ENCODE data around the gene KCNQ1OT1.

Gene KCNQ1OT1

GRCh38 chr11:2686360-2687222, 13.2 kb downstream of the KCNQ1OT1 start:
- DNase-seq = no peak
- H3K9me3 ChIP-seq (ENCODE audit: control insufficient read depth, low read length) = no peaks in the 10 kb centered on the region

DNA sequence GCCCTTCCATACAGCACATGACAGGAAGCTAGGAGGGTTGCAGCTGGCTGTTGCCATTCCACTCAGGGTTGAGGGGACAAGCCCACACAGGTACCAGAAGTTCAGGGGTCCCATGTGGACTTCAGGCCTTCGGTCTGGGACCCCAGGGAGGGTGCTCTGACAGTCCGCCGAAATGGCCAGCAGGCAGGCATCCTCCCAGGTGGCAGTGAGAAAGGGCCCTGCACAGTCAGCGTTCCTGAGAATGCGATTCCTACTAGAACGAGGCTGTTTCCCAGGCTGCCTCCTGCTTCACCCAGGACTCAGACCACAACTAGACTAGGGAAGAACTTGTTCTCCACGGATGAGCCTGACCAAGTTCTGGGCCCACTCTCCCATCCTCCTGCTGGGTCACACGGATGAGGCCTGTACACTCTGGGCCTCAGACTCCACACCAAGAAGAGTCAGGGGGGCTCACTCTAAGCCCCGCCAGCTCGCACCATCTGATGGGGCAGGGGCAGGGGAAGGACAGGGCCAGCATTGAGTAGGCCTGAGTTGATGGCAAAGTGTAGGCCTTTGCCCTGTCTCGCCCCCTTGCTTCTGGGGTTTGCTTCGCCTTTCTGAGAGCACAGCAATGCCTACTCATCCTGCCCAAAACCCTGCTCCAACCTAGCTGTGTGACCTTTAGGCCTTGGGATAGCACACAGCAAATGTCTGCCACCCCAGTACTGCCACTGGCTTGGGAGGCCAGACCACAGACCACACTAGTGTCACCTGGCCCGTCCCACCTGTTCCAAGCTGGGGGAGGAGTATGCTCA, 14.0 kb downstream of the KCNQ1OT1 start:
- no peak overlapping the region for H2BK15ac ChIP-seq (ENCODE audit: low read depth, poor library complexity, severe bottlenecking)
- H2BK5ac ChIP-seq (ENCODE audit: low read depth, low read length, poor library complexity, severe bottlenecking) = no peak overlapping the region
- H4K91ac ChIP-seq (ENCODE audit: low read length) = no peak overlapping the region
- no peak overlapping the region for H3K14ac ChIP-seq (ENCODE audit: low read length in 2 of 2)
- no peak overlapping the region for H3K4me3 ChIP-seq (ENCODE audit: insufficient read depth in 1 of 2, low read depth in 1 of 2, low read length in 2 of 2)
- no peak overlapping the region for H3K4ac ChIP-seq (ENCODE audit: low read depth in 1 of 2, low read length in 2 of 2)
- no peak overlapping the region for H3K18ac ChIP-seq (ENCODE audit: low read depth in 1 of 2, low read length in 2 of 2)
- no peak for DNase-seq
- H3K9me3 ChIP-seq (ENCODE audit: control insufficient read depth, low read length) = no peaks in the 10 kb centered on the region
- no peak overlapping the region for H2BK12ac ChIP-seq (ENCODE audit: low read length in 2 of 2)
- no peak overlapping the region for H3K4me2 ChIP-seq (ENCODE audit: low read length, poor library complexity, severe bottlenecking)
- H4K8ac ChIP-seq (ENCODE audit: low read length) = no peak overlapping the region
- no peak overlapping the region for H2AK5ac ChIP-seq (ENCODE audit: low read length, severe bottlenecking)
- 97% methylated on average over 13 of the region's 13 CpGs for WGBS
- no peak overlapping the region for H3K27ac ChIP-seq (ENCODE audit: low read length, poor library complexity, severe bottlenecking)
- H2BK120ac ChIP-seq (ENCODE audit: low read depth, low read length) = no peak overlapping the region
- H3K27me3 ChIP-seq (ENCODE audit: control insufficient read depth in 1 of 2, insufficient read depth in 1 of 2, low read length in 2 of 2) = no peaks in the 10 kb centered on the region
- H3K4me1 ChIP-seq (ENCODE audit: control insufficient read depth, insufficient read depth, low read depth, low read length) = peaks cover 61% of the 10 kb centered on the region
- no peak overlapping the region for H3K23ac ChIP-seq (ENCODE audit: low read length in 2 of 2)
- peaks cover 21 to 37% of the 10 kb centered on the region in 2 experiments for H3K36me3 ChIP-seq (ENCODE audit: control insufficient read depth in 1 of 2, insufficient read depth in 2 of 2, low read depth in 1 of 2, low read length in 2 of 2)
- no peak overlapping the region for H2AFZ ChIP-seq (ENCODE audit: low read depth, low read length)
- no peak overlapping the region for H3K9ac ChIP-seq (ENCODE audit: low read length)
- no peaks in the 10 kb centered on the region for H3K79me1 ChIP-seq (replicated peaks; ENCODE audit: low read length, poor library complexity, severe bottlenecking)

More at GRCh38 chr11:2686360-2687222, 13.2 kb downstream of the KCNQ1OT1 start:
- Histone ChIP-seq H2BK12ac (ENCODE audit: low read length in 2 of 2) (no peak overlapping the region), H2BK120ac (ENCODE audit: low read depth, low read length) (no peak overlapping the region), H4K91ac (ENCODE audit: low read length) (no peak overlapping the region), H3K79me1 (replicated peaks; ENCODE audit: low read length, poor library complexity, severe bottlenecking) (no peaks in the 10 kb centered on the region), H3K27ac (ENCODE audit: low read length, poor library complexity, severe bottlenecking) (no peak overlapping the region), H3K14ac (ENCODE audit: low read length in 2 of 2) (no peak overlapping the region), H3K4ac (ENCODE audit: low read depth in 1 of 2, low read length in 2 of 2) (no peak overlapping the region), H3K4me1 (ENCODE audit: control insufficient read depth, insufficient read depth, low read depth, low read length) (peaks cover 66% of the 10 kb centered on the region), H3K27me3 (ENCODE audit: control insufficient read depth in 1 of 2, insufficient read depth in 1 of 2, low read length in 2 of 2) (no peaks in the 10 kb centered on the region), H3K36me3 (ENCODE audit: control insufficient read depth in 1 of 2, insufficient read depth in 2 of 2, low read depth in 1 of 2, low read length in 2 of 2) (peaks cover 23 to 37% of the 10 kb centered on the region in 2 experiments), H3K23ac (ENCODE audit: low read length in 2 of 2) (no peak overlapping the region), H2AFZ (ENCODE audit: low read depth, low read length) (no peak overlapping the region), H3K18ac (ENCODE audit: low read depth in 1 of 2, low read length in 2 of 2) (no peak overlapping the region), H3K4me2 (ENCODE audit: low read length, poor library complexity, severe bottlenecking) (no peak overlapping the region), H2BK15ac (ENCODE audit: low read depth, poor library complexity, severe bottlenecking) (no peak overlapping the region), H4K8ac (ENCODE audit: low read length) (no peak overlapping the region), H3K4me3 (ENCODE audit: insufficient read depth in 1 of 2, low read depth in 1 of 2, low read length in 2 of 2) (no peak overlapping the region), H3K9ac (ENCODE audit: low read length) (no peak overlapping the region), H2AK5ac (ENCODE audit: low read length, severe bottlenecking) (no peak overlapping the region), H2BK5ac (ENCODE audit: low read depth, low read length, poor library complexity, severe bottlenecking) (no peak overlapping the region)
- WGBS = 96% methylated on average over 7 of the region's 7 CpGs

- H3K79me1 ChIP-seq (replicated peaks; ENCODE audit: low read length, poor library complexity, severe bottlenecking) = no peaks in the 10 kb centered on the region
- no peak for DNase-seq
- H3K23ac ChIP-seq (ENCODE audit: low read length in 2 of 2) = no peak overlapping the region
- no peak overlapping the region for H3K4me3 ChIP-seq (ENCODE audit: insufficient read depth in 1 of 2, low read depth in 1 of 2, low read length in 2 of 2)
- H3K27me3 ChIP-seq (ENCODE audit: control insufficient read depth in 1 of 2, insufficient read depth in 1 of 2, low read length in 2 of 2) = no peaks in the 10 kb centered on the region
- no peak overlapping the region for H2BK12ac ChIP-seq (ENCODE audit: low read length in 2 of 2)
- H2BK120ac ChIP-seq (ENCODE audit: low read depth, low read length) = no peak overlapping the region
- H3K4ac ChIP-seq (ENCODE audit: low read depth in 1 of 2, low read length in 2 of 2) = no peak overlapping the region
- no peak overlapping the region for H3K9ac ChIP-seq (ENCODE audit: low read length)
- H4K91ac ChIP-seq (ENCODE audit: low read length) = no peak overlapping the region
- 93% methylated on average over 6 of the region's 6 CpGs for WGBS
- no peak overlapping the region for H3K4me2 ChIP-seq (ENCODE audit: low read length, poor library complexity, severe bottlenecking)
- no peak overlapping the region for H2AK5ac ChIP-seq (ENCODE audit: low read length, severe bottlenecking)
- no peak overlapping the region for H2AFZ ChIP-seq (ENCODE audit: low read depth, low read length)
- H4K8ac ChIP-seq (ENCODE audit: low read length) = no peak overlapping the region
- peaks cover 17 to 36% of the 10 kb centered on the region in 2 experiments for H3K36me3 ChIP-seq (ENCODE audit: control insufficient read depth in 1 of 2, insufficient read depth in 2 of 2, low read depth in 1 of 2, low read length in 2 of 2)
- H3K4me1 ChIP-seq (ENCODE audit: control insufficient read depth, insufficient read depth, low read depth, low read length) = peaks cover 54% of the 10 kb centered on the region
- H3K14ac ChIP-seq (ENCODE audit: low read length in 2 of 2) = no peak overlapping the region
- H3K9me3 ChIP-seq (ENCODE audit: control insufficient read depth, low read length) = no peaks in the 10 kb centered on the region
- H3K27ac ChIP-seq (ENCODE audit: low read length, poor library complexity, severe bottlenecking) = no peak overlapping the region
- H2BK15ac ChIP-seq (ENCODE audit: low read depth, poor library complexity, severe bottlenecking) = no peak overlapping the region
- no peak overlapping the region for H2BK5ac ChIP-seq (ENCODE audit: low read depth, low read length, poor library complexity, severe bottlenecking)
- no peak overlapping the region for H3K18ac ChIP-seq (ENCODE audit: low read depth in 1 of 2, low read length in 2 of 2)
Observed at GRCh38 chr11:2685051-2685450, 14.7 kb downstream of the KCNQ1OT1 start.

DNA sequence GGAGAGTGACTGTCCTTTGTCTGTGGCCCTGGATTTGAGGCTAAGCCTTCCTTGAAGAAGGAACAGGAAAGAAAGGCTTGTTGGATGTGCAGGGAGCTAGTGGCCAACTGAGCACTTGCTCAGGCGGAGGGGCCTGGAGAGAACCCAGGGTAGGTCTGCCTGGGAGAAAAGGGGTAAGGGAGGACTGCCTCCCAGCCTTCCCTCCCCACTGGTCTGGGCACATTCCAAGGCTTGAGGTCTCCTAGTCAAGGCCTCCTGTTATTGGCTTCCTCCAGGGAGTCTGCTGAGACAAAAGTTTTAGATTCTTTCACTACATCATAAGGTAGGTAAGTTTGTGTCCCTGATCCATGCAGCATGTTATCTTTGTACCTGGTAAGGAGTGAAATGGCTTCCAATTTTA, 15.2 kb downstream of the KCNQ1OT1 start:
- no peak overlapping the region for H2BK120ac ChIP-seq (ENCODE audit: low read depth, low read length)
- DNase-seq = no peak
- H3K14ac ChIP-seq (ENCODE audit: low read length in 2 of 2) = no peak overlapping the region
- H2BK5ac ChIP-seq (ENCODE audit: low read depth, low read length, poor library complexity, severe bottlenecking) = no peak overlapping the region
- H3K79me1 ChIP-seq (replicated peaks; ENCODE audit: low read length, poor library complexity, severe bottlenecking) = no peaks in the 10 kb centered on the region
- peaks cover 17 to 31% of the 10 kb centered on the region in 2 experiments for H3K36me3 ChIP-seq (ENCODE audit: control insufficient read depth in 1 of 2, insufficient read depth in 2 of 2, low read depth in 1 of 2, low read length in 2 of 2)
- no peak overlapping the region for H4K91ac ChIP-seq (ENCODE audit: low read length)
- H2BK12ac ChIP-seq (ENCODE audit: low read length in 2 of 2) = no peak overlapping the region
- H3K4me2 ChIP-seq (ENCODE audit: low read length, poor library complexity, severe bottlenecking) = no peak overlapping the region
- H4K8ac ChIP-seq (ENCODE audit: low read length) = no peak overlapping the region
- no peak overlapping the region for H2BK15ac ChIP-seq (ENCODE audit: low read depth, poor library complexity, severe bottlenecking)
- no peak overlapping the region for H3K23ac ChIP-seq (ENCODE audit: low read length in 2 of 2)
- no peak overlapping the region for H3K4me3 ChIP-seq (ENCODE audit: insufficient read depth in 1 of 2, low read depth in 1 of 2, low read length in 2 of 2)
- H2AFZ ChIP-seq (ENCODE audit: low read depth, low read length) = no peak overlapping the region
- no peak overlapping the region for H2AK5ac ChIP-seq (ENCODE audit: low read length, severe bottlenecking)
- no peak overlapping the region for H3K27ac ChIP-seq (ENCODE audit: low read length, poor library complexity, severe bottlenecking)
- no CpG with 5 or more reads among the region's 1 CpG for WGBS
- H3K4me1 ChIP-seq (ENCODE audit: control insufficient read depth, insufficient read depth, low read depth, low read length) = peaks cover 50% of the 10 kb centered on the region
- no peaks in the 10 kb centered on the region for H3K9me3 ChIP-seq (ENCODE audit: control insufficient read depth, low read length)
- H3K4ac ChIP-seq (ENCODE audit: low read depth in 1 of 2, low read length in 2 of 2) = no peak overlapping the region
- H3K18ac ChIP-seq (ENCODE audit: low read depth in 1 of 2, low read length in 2 of 2) = no peak overlapping the region
- no peak overlapping the region for H3K9ac ChIP-seq (ENCODE audit: low read length)
- no peaks in the 10 kb centered on the region for H3K27me3 ChIP-seq (ENCODE audit: control insufficient read depth in 1 of 2, insufficient read depth in 1 of 2, low read length in 2 of 2)

All from mesenchymal stem cell (in vitro differentiated cells and primary cell).